SW480 (cell line): ENCODE data around the gene CD81.
"Not testable (repeated sequence)": the region's sequence is repeated elsewhere in the genome, so short reads cannot be mapped to it uniquely, and the experiment has no call there.

ENCODE experiments used
- DNase-seq: peaks from one replicate; pipeline ENCODE4 v3.0.0-alpha.2; 2016; ENCODE audit warnings: low spot score

The CD81 gene

GRCh38 chr11:2357651-2358050, 19.5 kb upstream of the CD81 start:
- DNase-seq, result not testable (repeated sequence)

- DNase-seq, result no peak
Observed at GRCh38 chr11:2358754-2359442, 18.2 kb upstream of the CD81 start.

- no peak for DNase-seq
Observed at GRCh38 chr11:2359557-2359956, 17.6 kb upstream of the CD81 start.

GRCh38 chr11:2360081-2360642, 16.9 kb upstream of the CD81 start:
- peak; percentile 23 for DNase-seq

- no peak for DNase-seq
Observed at GRCh38 chr11:2361565-2361964, 15.5 kb upstream of the CD81 start.

- no peak for DNase-seq
Observed at GRCh38 chr11:2362414-2362813, 14.7 kb upstream of the CD81 start.

GRCh38 chr11:2363130-2363529, 14.0 kb upstream of the CD81 start:
- DNase-seq, result no peak

GRCh38 chr11:2363577-2364370, 13.3 kb upstream of the CD81 start:
- DNase-seq, result no peak

GRCh38 chr11:2364386-2364785, 12.7 kb upstream of the CD81 start:
- not testable (repeated sequence) for DNase-seq

GRCh38 chr11:2365571-2366210, 11.4 kb upstream of the CD81 start:
- DNase-seq, result no peak

- no peak for DNase-seq
Observed at GRCh38 chr11:2366276-2366675, 10.8 kb upstream of the CD81 start.

GRCh38 chr11:2366733-2367132, 10.4 kb upstream of the CD81 start:
- DNase-seq, result no peak

GRCh38 chr11:2367266-2368160, 9.6 kb upstream of the CD81 start:
- DNase-seq, result no peak

- DNase-seq, result no peak
Observed at GRCh38 chr11:2368178-2368850, 8.8 kb upstream of the CD81 start.

- DNase-seq, result no peak
Observed at GRCh38 chr11:2368851-2369180, 8.3 kb upstream of the CD81 start.

GRCh38 chr11:2369320-2369719, 7.8 kb upstream of the CD81 start:
- DNase-seq, result no peak

GRCh38 chr11:2369896-2370295, 7.2 kb upstream of the CD81 start:
- no peak for DNase-seq

- no peak for DNase-seq
Observed at GRCh38 chr11:2374456-2375201, 2.5 kb upstream of the CD81 start.

- no peak for DNase-seq
Observed at GRCh38 chr11:2375341-2375853, 1.7 kb upstream of the CD81 start.

GRCh38 chr11:2375964-2376551, 1.1 kb upstream of the CD81 start:
- DNase-seq, result no peak
